Keratinocyte (primary cell): ENCODE measurements around the gene SEC24D. TPM values are rescaled to one million over a fixed set of nuclear protein-coding genes. Genes with fewer than 3 reads are reported as not detected.

ENCODE experiments used
- DNase-seq: peaks from one replicate; pipeline ENCODE4 v3.0.0-alpha.2; 2011; ENCODE audit warnings: low read depth, missing footprints, low spot score
- FAIRE-seq: peaks from 2 replicates; lab custom pipeline; 2011; peaks lifted over from hg19 to GRCh38; lab: Jason Lieb, UNC
- H2AFZ ChIP-seq: 2 replicates; pipeline ENCODE4 v1.6.0; 2012; ENCODE audit warnings: low read length, control low read depth, inconsistent platforms; ENCODE audit not compliant: control insufficient read depth
- H3K27ac ChIP-seq: 2 replicates; pipeline ENCODE4 v1.5.1; 2011; ENCODE audit warnings: low read length; ENCODE audit not compliant: control insufficient read depth, insufficient read depth
- H3K27me3 ChIP-seq: 3 replicates; pipeline ENCODE4 v1.6.0; 2011; ENCODE audit warnings: low read length; ENCODE audit not compliant: control insufficient read depth, insufficient read depth; ENCODE audit errors: extremely low read depth
- H3K36me3 ChIP-seq, 2 experiments: 2 replicates in 1 of 2; 3 replicates in 1 of 2; pipeline ENCODE4 v1.5.1; 2011; ENCODE audit warnings: low read length in 2 of 2, mild to moderate bottlenecking in 1 of 2; ENCODE audit not compliant: control insufficient read depth in 2 of 2, insufficient read depth in 2 of 2; ENCODE audit errors: extremely low read depth in 1 of 2
- H3K4me1 ChIP-seq: 3 replicates; pipeline ENCODE4 v1.5.1; 2011; ENCODE audit warnings: low read length; ENCODE audit not compliant: control insufficient read depth, insufficient read depth; ENCODE audit errors: extremely low read depth
- H3K4me2 ChIP-seq: 3 replicates; pipeline ENCODE4 v1.6.0; 2011; ENCODE audit warnings: low read depth, low read length; ENCODE audit not compliant: control insufficient read depth, insufficient read depth; ENCODE audit errors: extremely low read depth
- H3K4me3 ChIP-seq, 3 experiments: fragments of 200-600 bp in 1 of 3; sonication (generic) in 1 of 3; 2 replicates in 2 of 3; 3 replicates in 1 of 3; pipeline ENCODE4 v1.5.1; 2011 to 2016; ENCODE audit warnings: low read length in 3 of 3, mild to moderate bottlenecking in 3 of 3, control low read depth in 2 of 3, inconsistent platforms in 1 of 3, low read depth in 1 of 3, mixed read lengths in 1 of 3, mixed run types in 1 of 3, moderate library complexity in 1 of 3; ENCODE audit not compliant: control insufficient read depth in 2 of 3, insufficient read depth in 2 of 3; ENCODE audit errors: extremely low read depth in 1 of 3
- H3K79me2 ChIP-seq: 2 replicates; pipeline ENCODE4 v1.6.0; 2012; ENCODE audit warnings: low read length; ENCODE audit not compliant: control insufficient read depth, insufficient read depth
- H3K9ac ChIP-seq: 3 replicates; pipeline ENCODE4 v1.6.0; 2011; ENCODE audit warnings: low read length; ENCODE audit not compliant: control insufficient read depth, insufficient read depth; ENCODE audit errors: extremely low read depth
- H3K9me1 ChIP-seq: 3 replicates; pipeline ENCODE4 v1.6.0; 2011; ENCODE audit warnings: low read length; ENCODE audit not compliant: control insufficient read depth, insufficient read depth; ENCODE audit errors: extremely low read depth
- H3K9me3 ChIP-seq: 2 replicates; pipeline ENCODE4 v1.5.1; 2012; ENCODE audit warnings: low read depth, low read length; ENCODE audit not compliant: control insufficient read depth
- H4K20me1 ChIP-seq: 3 replicates; pipeline ENCODE4 v1.6.0; 2011; ENCODE audit warnings: low read length; ENCODE audit not compliant: control insufficient read depth, insufficient read depth; ENCODE audit errors: extremely low read depth
- CTCF ChIP-seq, 3 experiments: IDR thresholded peaks in 1 of 3; conservative IDR thresholded peaks in 1 of 3; optimal IDR thresholded peaks in 1 of 3; 2 replicates in 2 of 3; 3 replicates in 1 of 3; pipeline versions ENCODE3 to v1.5.1; 2011; ENCODE audit warnings: low read length in 3 of 3, mild to moderate bottlenecking in 3 of 3, moderate library complexity in 2 of 3, control low read depth in 1 of 3, inconsistent platforms in 1 of 3; ENCODE audit not compliant: insufficient read depth in 2 of 3; ENCODE audit errors: extremely low read depth in 1 of 3
- EZH2 ChIP-seq: IDR thresholded peaks from one replicate; pipeline ENCODE4 v1.6.1; 2012; ENCODE audit warnings: inconsistent platforms, mild to moderate bottlenecking, low read length, moderate library complexity
- dilution Hi-C: fragments of 300-500 bp; cut with MboI; formaldehyde crosslinking; loops from one replicate; pipeline ENCODE4 v1.7.0; 2020; ENCODE audit warnings: low sequenced_read_pairs; ENCODE audit not compliant: extremely low pct_ligation_motif_present
- polyA plus RNA-seq, 5 experiments: library from polyadenylated mRNA; depleted of rRNA in 3 of 5; stranded (reverse) in 3 of 5; stranded (forward) in 1 of 5; unstranded in 1 of 5; fragments of >200 nt; gene quantifications; 1 replicate in 1 of 5; 2 replicates in 3 of 5; 3 replicates in 1 of 5; pipeline versions ENCODE4 v1.2.1 to v1.2.3, GENCODE V29; 2011 to 2012; ENCODE audit warnings: missing spikeins in 2 of 5, low read depth in 1 of 5, low replicate concordance in 1 of 5

Gene SEC24D
- polyA plus RNA-seq, 1 donor (not counting 4 experiments of a cell fraction or from before 2014, with no cell fraction given): 24.9 TPM

- Histone ChIP-seq H3K27ac (no peak overlapping the region), H2AFZ (no peak overlapping the region), H3K4me3 (no peak overlapping the region), H4K20me1 (no peaks in the 10 kb centered on the region), H3K9me3 (no peaks in the 10 kb centered on the region), H3K9me1 (no peaks in the 10 kb centered on the region), H3K4me1 (peaks cover under 1% of the 10 kb centered on the region), H3K79me2 (no peaks in the 10 kb centered on the region), H3K9ac (no peak overlapping the region), H3K36me3 (peaks cover 9 to 22% of the 10 kb centered on the region in 2 experiments), H3K27me3 (no peaks in the 10 kb centered on the region), H3K4me2 (no peak overlapping the region)
- TF ChIP-seq CTCF (optimal IDR thresholded peaks at IDR 0.05 in 1 of 3, IDR thresholded peaks at IDR 0.05 in 1 of 3, conservative IDR thresholded peaks at IDR 0.05 in 1 of 3; ENCODE audit: extremely low read depth in 1 of 3, insufficient read depth in 2 of 3, low read length in 3 of 3) (no peak), EZH2 (no peak)
- no peak for FAIRE-seq
- no peak for DNase-seq
- dilution Hi-C loops: no loop called here
Observed at GRCh38 chr4:118738090-118738489, 97.8 kb downstream of the SEC24D start.

- H3K4me1 ChIP-seq: peaks cover 7% of the 10 kb centered on the region
- no peaks in the 10 kb centered on the region for H3K9me1 ChIP-seq
- H3K9ac ChIP-seq: no peak overlapping the region
- H3K36me3 ChIP-seq: peaks cover 5 to 22% of the 10 kb centered on the region in 2 experiments
- H3K4me2 ChIP-seq: no peak overlapping the region
- no peak overlapping the region for H3K4me3 ChIP-seq
- no peak overlapping the region for H3K27ac ChIP-seq
- H3K9me3 ChIP-seq: no peaks in the 10 kb centered on the region
- DNase-seq (no peak), FAIRE-seq (no peak)
- no peak for TF ChIP-seq CTCF (optimal IDR thresholded peaks at IDR 0.05 in 1 of 3, IDR thresholded peaks at IDR 0.05 in 1 of 3, conservative IDR thresholded peaks at IDR 0.05 in 1 of 3; ENCODE audit: extremely low read depth in 1 of 3, insufficient read depth in 2 of 3, low read length in 3 of 3)
- no peak for TF ChIP-seq EZH2
- no peaks in the 10 kb centered on the region for H4K20me1 ChIP-seq
- no peaks in the 10 kb centered on the region for H3K27me3 ChIP-seq
- no peak overlapping the region for H2AFZ ChIP-seq
- H3K79me2 ChIP-seq: no peaks in the 10 kb centered on the region
- dilution Hi-C loops: no loop called here
Observed at GRCh38 chr4:118736900-118737299, 99.0 kb downstream of the SEC24D start.
